Gastroesophageal sphincter (tissue), 3 donors: Measurements from ENCODE around the gene HOXA4.
A peak's percentile ranks its signal among the peaks of the same experiment; 100 is the strongest.

ENCODE experiments used
- EP300 ChIP-seq: sonication (generic); formaldehyde crosslinking; IDR thresholded peaks from one replicate; pipeline ENCODE4 v1.6.1; 2017; ENCODE audit warnings: antibody characterized with exemption, mild to moderate bottlenecking
- POLR2A ChIP-seq, 2 donors: fragments of 450-650 bp; IDR thresholded peaks; one replicate each; pipeline ENCODE4 v1.6.1; 2017; ENCODE audit warnings: antibody characterized with exemption in 2 of 2, mild to moderate bottlenecking in 2 of 2, moderate library complexity in 1 of 2
- POLR2AphosphoS5 ChIP-seq: sonication (generic); formaldehyde crosslinking; IDR thresholded peaks from one replicate; pipeline ENCODE4 v1.6.1; 2017; ENCODE audit warnings: antibody characterized with exemption
- TF ChIP-seq, protein P1 (sequence below), 4 experiments: fragments of 200-600 bp in 2 of 4; fragments of 450-650 bp in 2 of 4; sonication (generic) in 1 of 4; IDR thresholded peaks; one replicate each; pipeline ENCODE4 v1.5.1; 2017 to 2019; ENCODE audit warnings: antibody characterized with exemption in 4 of 4, mild to moderate bottlenecking in 2 of 4, moderate library complexity in 2 of 4

DNA sequence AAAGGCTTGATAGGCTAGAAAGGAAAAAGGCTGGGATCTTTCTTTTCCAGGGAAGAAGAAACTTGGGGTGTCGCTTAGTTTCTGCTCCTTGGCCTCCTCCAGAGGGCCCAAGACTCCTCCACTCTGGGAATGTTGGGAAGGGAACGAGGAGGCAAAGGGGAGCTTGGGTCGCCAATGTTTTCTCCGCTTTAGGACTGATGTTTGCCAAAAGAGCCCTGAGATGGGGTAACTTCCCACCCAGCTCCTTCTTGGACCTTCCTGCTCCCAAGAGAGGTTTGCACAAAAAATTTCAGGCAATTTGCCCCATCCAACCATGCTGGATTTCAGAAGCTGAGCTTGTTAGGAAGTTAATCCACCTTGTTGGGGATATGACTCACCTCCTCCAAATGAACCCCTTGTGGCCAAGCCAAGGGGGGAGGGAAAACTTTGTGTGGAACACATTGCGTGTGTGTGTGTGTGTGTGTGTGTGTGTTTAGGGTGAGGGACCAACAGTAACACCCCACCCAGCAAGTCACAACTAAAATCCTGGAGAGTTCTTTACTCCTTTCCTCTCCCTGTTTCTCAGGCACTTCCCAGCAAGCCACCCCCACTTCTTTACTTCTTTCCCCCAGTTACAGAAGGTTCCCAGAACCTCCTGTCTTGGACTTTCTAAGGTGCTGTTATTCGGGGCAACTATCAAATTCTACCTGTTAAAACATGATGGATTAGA, 19.4 kb downstream of the HOXA4 start:
- no peak for TF ChIP-seq EP300
- TF ChIP-seq, protein P1, sequence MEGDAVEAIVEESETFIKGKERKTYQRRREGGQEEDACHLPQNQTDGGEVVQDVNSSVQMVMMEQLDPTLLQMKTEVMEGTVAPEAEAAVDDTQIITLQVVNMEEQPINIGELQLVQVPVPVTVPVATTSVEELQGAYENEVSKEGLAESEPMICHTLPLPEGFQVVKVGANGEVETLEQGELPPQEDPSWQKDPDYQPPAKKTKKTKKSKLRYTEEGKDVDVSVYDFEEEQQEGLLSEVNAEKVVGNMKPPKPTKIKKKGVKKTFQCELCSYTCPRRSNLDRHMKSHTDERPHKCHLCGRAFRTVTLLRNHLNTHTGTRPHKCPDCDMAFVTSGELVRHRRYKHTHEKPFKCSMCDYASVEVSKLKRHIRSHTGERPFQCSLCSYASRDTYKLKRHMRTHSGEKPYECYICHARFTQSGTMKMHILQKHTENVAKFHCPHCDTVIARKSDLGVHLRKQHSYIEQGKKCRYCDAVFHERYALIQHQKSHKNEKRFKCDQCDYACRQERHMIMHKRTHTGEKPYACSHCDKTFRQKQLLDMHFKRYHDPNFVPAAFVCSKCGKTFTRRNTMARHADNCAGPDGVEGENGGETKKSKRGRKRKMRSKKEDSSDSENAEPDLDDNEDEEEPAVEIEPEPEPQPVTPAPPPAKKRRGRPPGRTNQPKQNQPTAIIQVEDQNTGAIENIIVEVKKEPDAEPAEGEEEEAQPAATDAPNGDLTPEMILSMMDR (IDR thresholded peaks at IDR 0.05): peak in 1 of 4 experiments; percentile 9
- no peak for TF ChIP-seq POLR2A (IDR thresholded peaks at IDR 0.05)
- TF ChIP-seq POLR2AphosphoS5: peak; percentile 84
